SH-SY5Y (cell line): Measurements from ENCODE around the gene CRELD2.

Experiments
- GATA2 ChIP-seq: IDR thresholded peaks from 2 replicates; pipeline ENCODE4 v1.6.1; 2011; ENCODE audit warnings: mild to moderate bottlenecking, low read depth, low read length
- GATA3 ChIP-seq: IDR thresholded peaks from 2 replicates; pipeline ENCODE4 v1.6.1; 2011; ENCODE audit warnings: low read depth, mild to moderate bottlenecking, low read length, moderate library complexity

- TF ChIP-seq GATA2 (no peak), GATA3 (no peak)
These were observed 35.7 kb upstream of the CRELD2 start for GRCh38 chr22:49882519-49883293.
